Measurements from ENCODE around the gene RPS6KA5. TPM values are rescaled to one million over a fixed set of nuclear protein-coding genes. Genes with fewer than 3 reads are reported as not detected.

The RPS6KA5 gene
- total RNA-seq, 4 donors from 2014 or later = 5.8 to 18.4 (median 9.8) TPM

GRCh38 chr14:91048265-91048664, 12.2 kb downstream of the RPS6KA5 start:
- H3K4me1 ChIP-seq = peaks cover 7 to 8% of the 10 kb centered on the region in 2 donors
- H3K36me3 ChIP-seq = no peaks in the 10 kb centered on the region
- ATAC-seq (no peak), DNase-seq (no peak)
- intact Hi-C loops (cut with DNase I; ENCODE audit: low total_unique reads) (no loop called here), in situ Hi-C loops (cut with MboI; ENCODE audit: low sequenced_read_pairs in 4 of 4) (no loop called here)
- TF ChIP-seq POLR2A (IDR thresholded peaks at IDR 0.05) = no peak
- no peak for TF ChIP-seq CTCF (IDR thresholded peaks at IDR 0.05 in 4 of 5, conservative IDR thresholded peaks at IDR 0.05 in 1 of 5)
- H3K27me3 ChIP-seq = no peaks in the 10 kb centered on the region
- H3K4me3 ChIP-seq = no peak overlapping the region
- no peak overlapping the region for H3K27ac ChIP-seq
- H3K9me3 ChIP-seq = no peaks in the 10 kb centered on the region

GRCh38 chr14:91047174-91047753, 13.2 kb downstream of the RPS6KA5 start:
- TF ChIP-seq CTCF (IDR thresholded peaks at IDR 0.05 in 4 of 5, conservative IDR thresholded peaks at IDR 0.05 in 1 of 5) (no peak), POLR2A (IDR thresholded peaks at IDR 0.05) (no peak)
- DNase-seq (no peak), ATAC-seq (no peak)
- intact Hi-C loops (cut with DNase I; ENCODE audit: low total_unique reads) = no loop called here
- Histone ChIP-seq H3K36me3 (no peaks in the 10 kb centered on the region), H3K4me3 (no peak overlapping the region), H3K27me3 (no peaks in the 10 kb centered on the region), H3K27ac (no peak overlapping the region), H3K9me3 (no peaks in the 10 kb centered on the region), H3K4me1 (peaks cover 8% of the 10 kb centered on the region in 2 donors)
- in situ Hi-C loops (cut with MboI; ENCODE audit: low sequenced_read_pairs in 4 of 4) = no loop called here

GRCh38 chr14:91046488-91047072, 13.9 kb downstream of the RPS6KA5 start:
- no peak overlapping the region for H3K27ac ChIP-seq
- H3K36me3 ChIP-seq = no peaks in the 10 kb centered on the region
- intact Hi-C loops (cut with DNase I; ENCODE audit: low total_unique reads) = no loop called here
- H3K9me3 ChIP-seq = no peaks in the 10 kb centered on the region
- ATAC-seq = no peak
- peaks cover 8 to 11% of the 10 kb centered on the region in 2 donors for H3K4me1 ChIP-seq
- TF ChIP-seq CTCF (IDR thresholded peaks at IDR 0.05 in 4 of 5, conservative IDR thresholded peaks at IDR 0.05 in 1 of 5) (no peak), POLR2A (IDR thresholded peaks at IDR 0.05) (no peak)
- no peaks in the 10 kb centered on the region for H3K27me3 ChIP-seq
- DNase-seq = no peak
- H3K4me3 ChIP-seq = no peak overlapping the region
- in situ Hi-C loops (cut with MboI; ENCODE audit: low sequenced_read_pairs in 4 of 4) = no loop called here

GRCh38 chr14:91041450-91041849, 19.0 kb downstream of the RPS6KA5 start:
- intact Hi-C loops (cut with DNase I; ENCODE audit: low total_unique reads) (no loop called here), in situ Hi-C loops (cut with MboI; ENCODE audit: low sequenced_read_pairs in 4 of 4) (no loop called here)
- Histone ChIP-seq H3K4me1 (peaks cover 11% of the 10 kb centered on the region in 2 donors), H3K9me3 (no peaks in the 10 kb centered on the region), H3K27me3 (no peaks in the 10 kb centered on the region), H3K27ac (no peak overlapping the region), H3K36me3 (no peaks in the 10 kb centered on the region), H3K4me3 (no peak overlapping the region)
- no peak for DNase-seq
- no peak for TF ChIP-seq POLR2A (IDR thresholded peaks at IDR 0.05)
- no peak for TF ChIP-seq CTCF (IDR thresholded peaks at IDR 0.05 in 4 of 5, conservative IDR thresholded peaks at IDR 0.05 in 1 of 5)
- no peak for ATAC-seq

All from gastrocnemius medialis (tissue), 4 donors.